Activated CD4-positive, alpha-beta T cell treated with anti-CD3 and anti-CD28 coated beads for 4 hours (primary cell): Measurements from ENCODE around the gene NR3C2.
"Not testable (repeated sequence)": the region's sequence is repeated elsewhere in the genome, so short reads cannot be mapped to it uniquely, and the experiment has no call there.

Experiments used
- DNase-seq, 2 donors: peaks; one replicate each; pipeline ENCODE4 v3.0.0-alpha.2; 2020

Gene NR3C2

DNA sequence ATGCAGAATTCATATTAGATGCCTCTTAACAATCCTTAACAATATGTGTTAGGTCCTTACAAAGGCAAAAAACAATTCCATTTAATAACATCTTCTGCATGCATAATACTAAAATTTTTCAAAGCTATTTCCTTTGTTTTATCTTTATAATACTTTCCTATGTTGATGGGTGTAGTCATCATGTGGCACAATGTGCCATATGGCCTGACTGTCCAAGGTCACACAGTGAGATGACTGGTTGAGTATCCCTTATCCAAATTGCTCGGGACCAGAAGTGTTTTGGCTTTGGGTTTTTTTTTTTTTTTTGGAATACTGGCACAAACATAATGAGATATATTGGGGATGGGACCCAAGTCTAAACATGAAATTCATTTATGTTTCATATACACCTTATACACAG is 77.7 kb downstream of the NR3C2 start:
- no peak for DNase-seq

DNA sequence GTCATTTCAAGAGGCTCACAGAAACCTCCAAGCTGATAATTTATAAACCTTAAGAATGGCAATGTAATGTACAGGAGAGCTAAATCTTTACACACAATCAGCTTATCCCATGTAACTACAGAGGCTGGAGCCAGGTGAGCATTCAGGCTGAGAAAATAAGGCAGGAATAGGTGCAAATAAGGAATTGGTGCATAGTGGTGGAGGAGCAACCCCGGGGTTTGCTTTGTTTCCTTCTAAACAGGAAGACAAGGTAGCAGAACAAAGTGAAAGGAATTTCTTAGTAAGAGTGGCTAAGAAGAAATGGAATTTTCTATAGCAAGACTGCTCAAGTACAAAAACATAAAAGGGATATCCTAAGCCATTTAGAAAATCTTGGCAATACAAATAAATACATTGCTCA is 82.4 kb downstream of the NR3C2 start:
- no peak for DNase-seq

DNA sequence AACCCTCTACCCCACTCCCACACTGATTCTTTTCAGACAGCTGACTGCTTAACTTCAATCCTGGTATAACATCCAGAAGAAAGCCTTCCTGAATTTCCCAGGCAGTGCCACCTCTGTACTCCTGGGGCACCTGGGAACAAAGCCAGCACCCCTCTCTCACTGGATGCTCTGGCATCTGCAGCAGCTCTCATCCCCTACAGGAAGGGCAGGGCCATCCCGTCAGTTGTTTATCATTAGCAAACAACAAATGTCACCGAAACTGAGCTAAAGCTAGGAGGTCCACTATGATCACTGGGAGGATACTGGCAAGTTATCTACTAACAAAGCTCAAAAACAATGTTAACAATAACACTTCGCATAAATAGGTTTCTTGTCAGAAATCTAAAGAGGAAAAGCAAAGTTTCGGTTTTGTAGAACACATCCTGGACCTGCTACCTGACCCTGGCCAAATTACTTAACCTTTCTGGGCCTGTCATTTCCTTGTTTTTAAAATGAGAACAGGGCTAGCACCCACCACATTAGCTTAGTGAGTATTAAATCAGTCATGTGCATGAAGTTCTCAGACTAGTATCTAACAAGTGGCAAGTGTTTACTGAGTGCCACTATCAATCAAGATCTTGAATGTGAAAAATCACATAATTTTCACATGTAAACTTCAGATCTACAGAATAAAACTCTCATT is 86.6 kb downstream of the NR3C2 start:
- DNase-seq = no peak

DNA sequence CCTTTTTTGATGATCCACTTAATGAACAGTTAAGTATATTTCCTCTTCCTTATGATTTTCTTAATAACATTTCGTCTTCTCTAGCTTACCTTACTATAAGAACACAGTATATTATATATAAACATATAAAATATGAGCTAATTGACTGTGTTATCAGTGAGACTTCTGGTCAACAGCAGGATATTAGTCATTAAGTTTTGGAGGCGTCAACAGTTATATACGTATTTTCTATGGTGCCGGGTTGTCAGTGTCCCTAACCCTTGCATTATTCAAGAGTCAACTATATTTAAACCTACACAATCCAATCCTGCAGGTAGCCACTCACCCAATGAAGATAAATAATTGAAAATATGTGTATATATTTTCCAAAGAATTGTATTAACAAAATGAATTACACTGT is 88.0 kb downstream of the NR3C2 start:
- no peak for DNase-seq

DNA sequence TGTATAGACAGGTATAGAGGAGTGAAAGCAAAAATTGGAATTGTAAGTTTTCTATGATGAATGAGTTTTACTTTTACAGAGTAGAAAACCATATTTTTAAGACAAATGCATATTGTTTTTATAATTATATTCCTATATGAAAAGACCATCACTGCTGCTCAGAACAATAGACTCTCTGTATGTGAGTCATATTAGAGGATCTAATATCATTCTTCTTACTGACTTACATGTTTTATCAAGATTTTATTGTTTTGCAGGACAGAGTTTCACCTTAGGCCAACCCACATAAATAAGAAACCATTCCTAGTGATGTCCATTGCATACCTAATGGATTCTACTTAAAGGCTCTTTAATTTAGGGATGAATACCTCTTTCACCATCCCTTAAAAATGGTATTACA is 88.6 kb downstream of the NR3C2 start:
- DNase-seq = no peak

DNA sequence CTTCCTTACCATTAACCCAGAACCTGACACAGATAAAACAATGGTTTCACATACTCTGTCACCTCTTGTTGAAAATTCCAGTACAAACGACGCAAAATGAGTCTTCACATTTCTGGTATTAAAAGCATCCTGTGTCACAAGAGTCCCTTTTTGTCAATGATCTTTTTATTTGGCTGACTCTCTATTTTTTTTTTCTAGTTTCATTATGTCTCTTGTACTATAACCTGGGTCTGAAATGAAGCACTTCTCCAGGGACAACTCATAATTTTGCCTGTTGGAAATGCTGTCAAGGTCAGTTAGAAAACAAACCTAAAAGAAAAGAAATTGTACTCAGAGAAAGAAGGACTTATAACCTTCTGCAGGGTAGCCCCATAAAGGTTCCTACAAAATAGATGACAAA is 93.1 kb downstream of the NR3C2 start:
- DNase-seq = no peak

DNA sequence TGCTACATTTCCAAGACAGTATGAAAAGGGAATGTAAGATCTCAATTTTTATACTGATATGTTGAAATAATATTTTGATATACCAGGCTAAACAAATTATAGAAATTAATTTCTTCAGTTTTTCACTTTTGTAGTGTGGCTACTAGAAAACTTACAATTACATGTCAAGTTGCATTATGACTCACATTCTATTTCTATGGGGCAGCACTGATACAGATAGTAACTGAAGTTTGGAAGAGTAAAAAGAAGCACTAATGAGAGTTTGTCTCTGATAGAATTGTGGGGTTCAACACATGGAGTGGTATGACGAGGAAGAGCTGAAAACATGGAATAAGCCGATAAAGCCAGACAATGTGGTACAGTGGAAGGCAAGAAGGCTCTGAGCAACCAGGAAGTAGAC is 95.6 kb downstream of the NR3C2 start:
- DNase-seq = no peak

DNA sequence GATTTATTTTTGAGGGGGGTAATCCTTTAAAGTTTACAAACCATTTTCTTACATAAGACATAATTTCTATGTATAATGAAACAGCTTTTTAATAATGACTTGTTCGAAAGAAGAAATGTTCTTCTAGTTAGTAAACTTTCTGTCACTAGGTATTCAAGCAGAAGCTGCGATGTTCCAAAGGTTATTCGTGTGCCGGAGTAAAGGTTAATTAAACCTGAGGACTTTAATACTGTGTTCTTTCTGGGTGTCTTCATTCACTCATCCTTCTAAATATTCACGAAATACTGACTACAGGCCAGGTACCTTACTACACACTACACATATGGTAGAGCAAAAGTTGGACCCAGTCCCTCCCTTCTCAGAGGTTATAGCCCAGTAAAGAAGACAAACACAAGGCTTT is 96.7 kb downstream of the NR3C2 start:
- no peak for DNase-seq

DNA sequence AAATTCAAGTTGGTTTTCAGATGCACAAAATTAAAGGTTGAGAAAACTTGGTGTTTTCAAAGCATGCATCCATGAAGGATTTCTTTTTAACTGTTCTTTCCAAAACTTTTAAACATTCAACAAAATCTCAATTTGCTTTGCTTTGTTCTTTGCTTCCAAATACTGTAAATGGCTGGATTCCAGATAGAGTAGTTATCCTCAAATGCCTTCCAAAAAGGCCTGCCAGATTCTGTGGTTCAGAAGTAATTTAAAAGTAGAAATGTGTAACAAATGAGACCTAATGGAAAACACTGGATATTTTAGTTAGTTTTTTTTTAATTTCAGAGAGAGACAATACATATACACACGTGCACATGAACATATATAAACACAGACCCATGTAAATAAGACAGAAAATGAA is 97.3 kb downstream of the NR3C2 start:
- DNase-seq = no peak

DNA sequence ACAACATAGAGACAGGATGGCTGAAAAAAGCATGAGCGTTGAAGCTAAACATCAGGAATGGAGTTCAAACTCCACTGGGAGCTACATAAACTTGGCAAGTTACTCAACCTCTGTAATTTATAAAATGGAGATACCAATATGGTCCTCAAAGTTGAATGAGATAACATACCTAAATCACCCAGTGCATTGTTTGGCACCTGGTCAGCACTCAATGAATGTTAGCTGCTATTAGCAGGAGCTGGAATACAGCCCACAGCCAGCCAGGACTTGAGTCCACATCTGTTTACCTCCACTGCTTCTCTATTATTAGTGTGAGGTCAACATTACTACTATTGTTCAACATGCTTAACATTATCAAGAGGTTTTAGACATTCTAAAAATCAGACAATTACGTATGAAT is 97.9 kb downstream of the NR3C2 start:
- DNase-seq = no peak

DNA sequence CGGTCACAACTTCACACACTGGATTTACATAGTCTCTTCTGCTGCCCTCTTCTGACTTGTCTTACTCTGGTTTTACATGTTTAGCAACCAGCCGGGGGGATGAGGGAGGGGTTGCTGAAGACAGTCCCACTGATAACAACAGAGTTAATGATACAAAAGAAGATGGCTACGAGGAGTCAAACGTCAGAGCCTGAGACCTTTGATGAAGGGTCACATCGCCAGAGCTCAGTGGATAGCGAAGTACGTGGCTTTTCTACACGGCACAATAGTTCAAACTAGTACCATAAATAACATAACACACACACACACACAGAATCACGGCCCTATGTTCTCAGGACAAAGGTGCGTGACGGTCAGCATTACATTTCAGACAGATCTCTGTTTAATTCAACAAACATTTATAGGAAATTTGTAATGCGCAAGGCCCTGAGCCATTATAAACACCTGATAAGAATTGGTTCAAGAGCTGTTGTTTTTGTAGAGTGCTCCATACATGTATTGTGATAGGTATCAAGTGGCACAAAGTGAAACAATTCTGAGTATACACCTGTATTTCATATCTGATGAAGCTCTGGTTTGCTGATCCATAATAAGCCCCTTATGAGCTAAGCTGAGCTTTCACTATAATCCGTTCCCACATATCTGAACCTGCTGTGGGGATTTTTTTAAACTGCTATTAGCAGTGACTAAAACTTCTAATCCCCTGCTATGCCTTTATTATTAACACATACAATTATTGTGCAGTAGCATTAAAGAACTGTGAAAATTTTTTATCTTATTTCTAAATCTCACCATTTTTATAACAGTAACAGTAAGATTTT is 100.0 kb downstream of the NR3C2 start:
- DNase-seq = no peak

DNA sequence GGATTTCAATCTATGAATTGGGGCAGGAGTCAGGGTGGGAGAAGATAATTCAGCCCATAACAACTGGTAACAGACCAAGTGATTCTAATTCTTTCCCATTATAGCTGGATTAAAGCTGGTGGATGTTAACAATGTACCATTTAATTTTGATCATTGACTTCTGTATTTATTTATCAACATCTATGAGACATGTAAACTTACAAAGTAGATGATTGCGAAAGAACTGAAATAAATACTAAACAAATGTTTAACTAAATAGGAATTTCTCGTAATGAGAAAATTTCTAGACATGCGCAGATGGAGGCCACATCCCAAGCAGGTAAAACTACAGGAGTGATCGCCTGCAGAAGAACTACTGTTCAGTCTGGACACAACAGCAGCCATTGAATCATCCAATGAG is 107.1 kb downstream of the NR3C2 start:
- no peak for DNase-seq

DNA sequence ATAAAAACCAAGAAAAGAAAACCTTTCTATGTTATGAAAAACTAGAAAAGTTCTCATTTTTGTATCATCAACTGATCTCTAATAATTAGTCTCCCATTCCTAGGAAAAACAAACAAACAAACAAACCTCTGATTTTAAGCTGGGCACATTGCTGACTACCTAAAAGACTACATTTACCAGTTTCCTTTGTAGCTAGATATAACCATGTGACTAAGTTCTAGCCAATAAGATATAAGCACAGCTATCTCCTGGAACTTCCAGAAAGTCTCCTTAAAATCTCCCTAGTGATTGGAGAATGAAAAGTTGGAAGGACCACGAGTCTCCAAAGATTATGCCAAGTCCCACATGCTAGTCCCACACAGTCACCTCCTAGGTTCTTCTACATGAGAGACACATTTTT is 108.9 kb downstream of the NR3C2 start:
- no peak for DNase-seq

DNA sequence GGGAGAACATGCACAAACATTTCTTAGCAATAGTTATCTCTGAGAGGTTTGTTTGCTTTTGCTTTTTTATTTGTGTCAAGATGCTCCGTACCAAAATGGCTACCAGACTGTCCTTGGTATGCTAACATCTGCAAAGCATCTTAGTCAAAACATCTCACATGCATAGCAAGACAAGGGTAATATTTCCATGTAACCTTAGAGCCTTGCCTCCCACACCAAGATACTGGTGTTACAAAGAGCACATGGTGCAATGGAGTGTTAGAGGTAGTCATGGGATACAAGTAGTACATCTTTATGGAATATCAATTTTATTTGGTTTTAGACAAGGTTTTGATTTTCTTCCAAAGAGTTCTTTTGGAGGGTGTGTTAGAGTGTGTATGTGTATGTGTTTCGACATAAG is 109.7 kb downstream of the NR3C2 start:
- no peak for DNase-seq

DNA sequence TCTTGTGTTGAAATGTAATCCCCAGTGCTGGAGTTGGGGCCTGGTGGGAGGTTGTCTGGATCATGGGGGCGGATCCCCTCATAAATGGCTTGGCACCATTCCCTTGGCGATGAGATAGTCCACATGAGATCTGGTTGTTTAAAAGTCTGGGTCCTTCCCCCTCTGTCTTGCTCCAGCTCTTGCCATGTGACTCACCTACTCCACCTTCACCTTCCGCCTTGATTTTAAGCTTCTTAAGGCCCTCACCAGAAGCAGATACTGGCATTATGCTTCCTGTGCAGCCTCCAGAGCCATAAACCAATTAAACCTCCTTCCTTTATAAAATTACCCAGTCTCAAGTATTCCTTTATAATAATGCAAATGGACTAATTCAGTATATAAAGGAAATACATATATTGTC is 111.5 kb downstream of the NR3C2 start:
- DNase-seq = no peak

DNA sequence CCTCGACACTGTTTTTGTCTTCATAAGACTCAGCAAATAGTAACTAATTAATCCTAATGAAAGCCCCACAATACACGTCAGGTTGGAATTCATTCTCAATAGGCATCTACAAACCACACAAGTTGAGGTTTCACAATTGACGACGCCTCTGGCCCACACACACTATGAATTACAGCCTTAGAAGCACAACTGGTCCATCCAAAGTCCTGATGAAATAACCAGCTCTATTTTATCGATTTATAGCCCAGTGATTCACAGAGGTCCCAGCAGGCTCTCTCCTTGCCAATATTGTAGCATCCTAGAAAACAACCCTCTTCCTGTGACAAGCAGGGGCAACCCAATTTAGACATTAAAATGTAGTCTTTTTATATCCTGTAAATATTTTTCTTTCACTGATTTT is 112.1 kb downstream of the NR3C2 start:
- no peak for DNase-seq

DNA sequence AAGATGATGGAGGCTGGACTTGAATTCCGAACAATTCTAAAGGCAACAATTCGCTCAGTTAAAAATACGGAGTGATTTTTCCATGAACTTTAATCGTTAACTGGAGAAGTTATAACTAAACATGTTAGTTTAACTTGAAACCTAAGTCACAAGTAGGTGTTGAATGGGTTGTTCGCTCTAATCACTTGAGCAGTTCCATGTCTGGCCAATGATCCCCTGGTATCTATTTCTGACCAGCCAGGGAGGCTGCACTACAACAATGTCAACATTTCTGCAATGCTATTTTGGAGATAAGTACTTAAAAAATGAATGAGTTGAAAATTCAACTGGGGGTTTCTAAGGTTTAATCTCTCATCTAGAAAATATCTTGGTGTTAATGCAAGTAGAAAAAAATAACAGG is 112.5 kb downstream of the NR3C2 start:
- DNase-seq = no peak

DNA sequence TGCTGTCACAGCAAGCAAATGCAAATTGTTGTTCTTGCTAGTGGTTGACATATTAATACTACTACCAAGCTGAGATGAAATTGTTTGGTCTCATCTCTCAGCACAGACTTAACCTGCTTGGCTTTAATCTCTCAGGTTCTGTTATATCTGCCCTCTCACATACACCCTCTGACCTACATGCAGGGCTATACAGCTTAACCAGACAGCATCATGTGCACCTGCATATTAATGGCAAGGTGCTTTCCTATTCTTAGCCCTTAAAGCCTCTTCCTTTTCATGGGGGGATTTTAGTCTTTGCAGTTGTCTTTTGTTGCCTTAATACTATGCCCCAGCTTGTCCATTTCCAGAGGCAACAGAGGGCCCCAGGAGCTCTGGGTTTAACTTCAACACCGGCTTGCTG is 114.5 kb downstream of the NR3C2 start:
- DNase-seq = no peak

DNA sequence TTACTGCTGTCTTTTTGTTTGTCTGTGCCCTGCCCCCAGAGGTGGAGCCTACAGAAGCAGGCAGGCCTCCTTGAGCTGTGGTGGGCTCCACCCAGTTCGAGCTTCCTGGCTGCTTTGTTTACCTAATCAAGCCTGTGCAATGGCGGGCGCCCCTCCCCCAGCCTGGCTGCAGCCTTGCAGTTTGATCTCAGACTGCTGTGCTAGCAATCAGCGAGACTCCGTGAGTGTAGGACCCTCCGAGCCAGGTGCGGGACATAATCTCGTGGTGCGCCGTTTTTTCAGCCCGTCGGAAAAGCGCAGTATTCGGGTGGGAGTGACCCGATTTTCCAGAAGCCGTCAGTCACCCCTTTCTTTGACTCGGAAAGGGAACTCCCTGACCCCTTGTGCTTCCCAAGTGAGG is 118.9 kb downstream of the NR3C2 start:
- not testable (repeated sequence) for DNase-seq

DNA sequence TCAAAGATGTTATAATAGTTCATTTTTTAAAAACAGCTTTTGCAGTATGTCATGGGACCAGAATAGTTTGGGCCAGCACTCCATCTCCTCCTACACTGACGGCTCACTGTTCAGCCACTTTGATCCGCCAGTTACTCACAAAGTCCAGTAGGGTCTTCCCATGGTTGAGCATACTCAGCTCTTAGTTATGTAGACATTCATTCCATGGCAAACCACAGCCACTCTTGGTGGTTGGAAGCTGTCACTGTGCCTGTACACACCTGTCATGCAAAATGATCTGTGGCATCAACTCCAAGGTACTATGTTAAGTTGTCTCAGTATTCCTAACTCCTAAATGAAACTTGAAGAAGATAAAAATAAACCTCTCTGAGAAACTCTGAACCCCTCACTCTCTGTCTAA is 127.2 kb downstream of the NR3C2 start:
- no peak for DNase-seq

DNA sequence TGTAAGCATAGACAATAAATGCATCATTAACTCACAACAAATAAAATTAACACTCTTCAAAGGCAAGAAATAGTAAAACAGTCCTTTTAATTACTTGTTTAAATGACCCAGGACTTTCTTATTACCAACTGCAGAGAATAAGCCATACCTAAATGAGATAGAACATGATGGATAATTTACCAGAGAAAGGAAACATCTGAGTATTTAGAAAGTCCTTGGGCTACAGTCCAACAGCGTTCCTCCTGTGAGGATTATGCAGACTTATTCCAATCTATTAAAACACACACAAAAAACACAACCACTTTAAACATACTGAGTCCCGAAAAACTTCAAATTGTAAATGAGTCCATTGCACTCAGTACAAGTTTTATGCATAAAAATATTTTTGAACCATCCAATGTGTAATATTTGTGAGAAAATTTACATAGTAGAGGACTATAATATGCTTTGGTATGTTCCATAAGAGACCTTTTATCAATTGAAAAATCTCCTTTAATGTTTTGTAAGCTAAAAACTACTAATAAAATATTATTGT is 129.2 kb downstream of the NR3C2 start:
- no peak for DNase-seq

DNA sequence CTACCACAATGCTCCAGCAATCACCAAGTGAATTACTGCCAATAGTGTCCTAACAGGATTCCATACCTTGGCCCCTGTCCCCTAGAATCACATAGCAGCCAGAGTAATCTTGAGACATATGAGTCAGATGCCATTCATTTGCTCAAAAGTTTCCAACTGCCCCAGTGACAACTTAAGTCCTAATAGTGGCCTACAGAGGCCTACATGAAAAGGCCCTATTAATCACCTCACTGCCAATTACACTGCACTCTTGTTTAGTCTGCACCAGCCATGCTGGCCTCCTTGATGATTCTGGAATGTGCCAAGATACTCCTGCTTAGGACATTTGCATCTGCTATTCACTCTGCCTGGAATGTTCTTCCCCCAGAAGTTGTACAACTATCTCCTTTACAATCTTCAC is 130.7 kb downstream of the NR3C2 start:
- DNase-seq = no peak

DNA sequence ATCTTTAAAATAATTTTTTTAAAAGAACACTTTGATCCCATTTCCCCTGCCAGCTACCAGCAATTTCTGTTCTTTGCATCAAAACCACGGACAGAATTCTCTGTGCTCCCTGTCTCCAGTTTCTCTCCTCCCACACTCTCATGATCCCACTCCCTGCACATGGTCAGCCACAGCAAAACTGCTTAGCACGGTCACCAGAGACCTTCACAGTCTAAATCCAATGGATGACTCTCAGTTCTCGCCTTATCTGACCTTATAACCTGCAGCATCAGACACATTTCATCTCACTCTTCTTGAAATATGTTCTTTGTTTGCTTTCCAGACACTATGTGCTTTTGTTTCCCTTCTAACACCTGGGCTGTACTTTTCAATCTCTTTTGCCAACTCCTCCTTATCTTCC is 131.5 kb downstream of the NR3C2 start:
- no peak for DNase-seq

DNA sequence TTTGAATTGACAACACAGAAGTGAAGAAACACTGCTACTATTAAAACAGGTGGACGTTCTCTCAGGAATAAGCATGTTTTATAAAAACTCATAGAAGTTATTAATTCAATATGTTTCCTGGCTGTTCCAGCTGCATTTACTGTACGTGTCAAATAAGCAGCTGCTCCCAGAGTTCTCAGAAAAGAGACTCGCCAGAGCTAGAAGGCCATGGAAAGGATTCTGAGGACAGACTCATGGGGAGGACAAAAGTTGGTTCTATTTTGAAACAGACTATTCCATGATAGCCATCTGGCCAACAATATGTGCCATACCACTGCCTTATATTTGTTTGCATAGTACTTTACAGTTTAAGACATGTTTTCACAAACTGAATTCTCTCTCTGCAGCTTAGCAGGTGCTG is 136.5 kb downstream of the NR3C2 start:
- no peak for DNase-seq

DNA sequence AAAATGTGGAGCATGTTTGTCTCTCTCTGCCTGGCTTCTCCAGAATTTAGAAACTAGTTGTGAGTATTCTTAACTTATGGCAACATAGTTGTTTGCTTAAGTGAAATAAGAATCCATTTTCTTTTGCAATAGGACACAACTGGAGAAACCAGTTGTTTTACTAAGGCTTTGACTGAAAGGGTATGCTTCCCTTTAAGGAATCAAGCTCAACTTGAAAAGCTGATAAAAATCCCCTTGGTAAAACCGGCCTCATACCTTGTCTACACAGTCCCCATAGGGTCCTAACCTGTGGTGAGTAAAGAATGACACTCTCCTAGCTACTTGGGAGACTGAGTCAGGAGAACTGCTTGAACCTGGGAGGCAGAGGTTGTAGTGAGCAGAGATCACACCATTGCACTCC is 139.8 kb downstream of the NR3C2 start:
- no peak for DNase-seq
